Suprapubic skin (tissue), 3 donors: ENCODE measurements around the gene SLC35E4.

Experiments
- POLR2A ChIP-seq, 2 donors: fragments of 450-650 bp; IDR thresholded peaks; one replicate each; pipeline ENCODE4 v1.6.1; 2017; ENCODE audit warnings: antibody characterized with exemption in 2 of 2, mild to moderate bottlenecking in 2 of 2, moderate library complexity in 2 of 2
- TF ChIP-seq, protein P1 (sequence below), 2 donors: fragments of 200-600 bp in 1 of 2; fragments of 450-650 bp in 1 of 2; sonication (generic) in 1 of 2; IDR thresholded peaks; one replicate each; pipeline ENCODE4 v1.5.1; 2016 to 2019; ENCODE audit warnings: antibody characterized with exemption in 2 of 2, mild to moderate bottlenecking in 1 of 2, moderate library complexity in 1 of 2

DNA sequence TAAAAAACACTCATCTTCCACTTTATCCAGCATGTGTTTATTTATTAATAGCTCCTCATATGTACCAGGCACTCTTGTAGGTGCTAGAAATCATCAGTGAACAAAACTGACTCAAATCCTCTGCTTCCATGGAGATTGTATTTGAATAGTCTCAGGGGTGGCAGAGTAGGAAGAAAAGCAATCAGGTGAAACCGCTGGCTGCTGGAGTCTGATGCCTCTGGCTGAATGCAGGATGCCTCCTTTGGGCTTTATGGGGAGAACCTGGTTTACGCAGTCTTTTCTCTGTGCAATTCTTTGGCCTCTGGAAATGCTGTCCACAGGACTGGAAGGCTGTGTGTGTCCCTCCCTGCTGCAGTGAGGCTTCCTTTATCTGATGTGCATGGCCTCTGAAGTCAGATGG, 46.2 kb downstream of the SLC35E4 start:
- TF ChIP-seq POLR2A (IDR thresholded peaks at IDR 0.05): no peak
- TF ChIP-seq, protein P1, sequence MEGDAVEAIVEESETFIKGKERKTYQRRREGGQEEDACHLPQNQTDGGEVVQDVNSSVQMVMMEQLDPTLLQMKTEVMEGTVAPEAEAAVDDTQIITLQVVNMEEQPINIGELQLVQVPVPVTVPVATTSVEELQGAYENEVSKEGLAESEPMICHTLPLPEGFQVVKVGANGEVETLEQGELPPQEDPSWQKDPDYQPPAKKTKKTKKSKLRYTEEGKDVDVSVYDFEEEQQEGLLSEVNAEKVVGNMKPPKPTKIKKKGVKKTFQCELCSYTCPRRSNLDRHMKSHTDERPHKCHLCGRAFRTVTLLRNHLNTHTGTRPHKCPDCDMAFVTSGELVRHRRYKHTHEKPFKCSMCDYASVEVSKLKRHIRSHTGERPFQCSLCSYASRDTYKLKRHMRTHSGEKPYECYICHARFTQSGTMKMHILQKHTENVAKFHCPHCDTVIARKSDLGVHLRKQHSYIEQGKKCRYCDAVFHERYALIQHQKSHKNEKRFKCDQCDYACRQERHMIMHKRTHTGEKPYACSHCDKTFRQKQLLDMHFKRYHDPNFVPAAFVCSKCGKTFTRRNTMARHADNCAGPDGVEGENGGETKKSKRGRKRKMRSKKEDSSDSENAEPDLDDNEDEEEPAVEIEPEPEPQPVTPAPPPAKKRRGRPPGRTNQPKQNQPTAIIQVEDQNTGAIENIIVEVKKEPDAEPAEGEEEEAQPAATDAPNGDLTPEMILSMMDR (IDR thresholded peaks at IDR 0.05): no peak
